Diencephalon (tissue), 1 donor: Measurements from ENCODE around the gene AJM1. TPM values are rescaled to one million over a fixed set of nuclear protein-coding genes. Genes with fewer than 3 reads are reported as not detected.

Source experiments
- small RNA-seq: library from RNA; depleted of rRNA; stranded (forward); fragments of <200 nt; gene quantifications from one replicate; pipeline ENCODE3, GENCODE V24; 2014
- total RNA-seq: library from RNA; depleted of rRNA; stranded (reverse); fragments of >200 nt; gene quantifications from one replicate; pipeline ENCODE4 v1.2.3, GENCODE V29; 2014

Gene AJM1
- total RNA-seq, result 2.8 TPM

DNA sequence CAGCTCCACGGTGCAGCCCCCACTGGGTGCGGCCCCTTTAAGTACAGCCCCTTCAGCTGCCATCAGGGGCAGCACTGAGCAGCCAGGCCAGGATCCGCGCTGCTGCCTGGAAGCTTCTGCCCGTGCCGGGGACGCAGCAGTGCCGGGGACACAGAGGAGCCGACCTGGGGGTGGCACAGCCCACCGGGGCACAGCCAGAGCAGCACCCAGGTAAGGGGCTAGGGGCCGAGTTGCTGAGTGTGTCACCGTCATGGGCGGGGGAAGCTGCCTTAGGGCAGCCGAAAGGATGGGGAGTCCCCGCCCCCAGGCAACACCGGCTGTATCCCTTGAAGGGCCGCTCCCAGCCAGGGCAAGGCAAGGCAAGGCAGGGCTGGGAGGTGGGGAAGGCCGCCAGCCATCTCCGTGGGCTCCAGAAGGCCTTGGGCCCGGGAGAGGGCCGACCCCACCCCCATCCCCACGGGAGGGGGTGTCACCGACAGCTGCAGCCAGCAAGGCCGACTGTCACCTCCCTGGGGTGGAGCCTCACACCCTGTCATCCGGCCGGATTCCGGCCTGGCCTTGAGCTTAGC, at the start of gene AJM1:
TSS of gene AJM1 (plus strand) at position 99 of the 569 bp plus-strand sequence. CDS start 1,937 bp downstream, outside the sequence.

DNA sequence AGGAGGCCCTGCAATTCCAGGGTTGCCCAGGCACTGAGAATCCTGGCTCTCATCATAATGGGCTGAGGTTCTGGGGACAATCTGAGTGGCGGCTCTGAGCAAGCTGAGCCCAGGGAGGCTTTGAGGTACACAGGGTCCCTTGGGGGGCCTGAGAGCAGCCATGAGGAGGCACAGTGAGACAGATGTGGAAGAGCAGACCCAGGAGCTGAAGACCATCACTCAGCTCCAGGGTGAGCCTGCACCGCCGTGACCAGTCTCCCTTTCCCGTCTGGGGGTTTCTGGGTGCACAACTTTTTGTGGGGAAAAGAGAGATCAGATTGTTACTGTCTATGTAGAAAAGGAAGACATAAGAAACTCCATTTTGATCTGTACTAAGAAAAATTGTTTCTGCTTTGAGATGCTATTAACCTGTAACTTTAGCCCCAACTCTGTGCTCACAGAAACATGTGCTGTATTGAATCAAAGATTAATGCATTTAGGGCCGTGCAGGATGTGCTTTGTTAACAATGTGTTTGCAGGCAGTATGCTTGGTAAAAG, 46.0 kb upstream of the AJM1 start, which contains the start of gene CCDC183:
TSS of gene CCDC183 (plus strand) at position 101 of the 537 bp plus-strand sequence. CDS start at position 161, 60 bp downstream.

DNA sequence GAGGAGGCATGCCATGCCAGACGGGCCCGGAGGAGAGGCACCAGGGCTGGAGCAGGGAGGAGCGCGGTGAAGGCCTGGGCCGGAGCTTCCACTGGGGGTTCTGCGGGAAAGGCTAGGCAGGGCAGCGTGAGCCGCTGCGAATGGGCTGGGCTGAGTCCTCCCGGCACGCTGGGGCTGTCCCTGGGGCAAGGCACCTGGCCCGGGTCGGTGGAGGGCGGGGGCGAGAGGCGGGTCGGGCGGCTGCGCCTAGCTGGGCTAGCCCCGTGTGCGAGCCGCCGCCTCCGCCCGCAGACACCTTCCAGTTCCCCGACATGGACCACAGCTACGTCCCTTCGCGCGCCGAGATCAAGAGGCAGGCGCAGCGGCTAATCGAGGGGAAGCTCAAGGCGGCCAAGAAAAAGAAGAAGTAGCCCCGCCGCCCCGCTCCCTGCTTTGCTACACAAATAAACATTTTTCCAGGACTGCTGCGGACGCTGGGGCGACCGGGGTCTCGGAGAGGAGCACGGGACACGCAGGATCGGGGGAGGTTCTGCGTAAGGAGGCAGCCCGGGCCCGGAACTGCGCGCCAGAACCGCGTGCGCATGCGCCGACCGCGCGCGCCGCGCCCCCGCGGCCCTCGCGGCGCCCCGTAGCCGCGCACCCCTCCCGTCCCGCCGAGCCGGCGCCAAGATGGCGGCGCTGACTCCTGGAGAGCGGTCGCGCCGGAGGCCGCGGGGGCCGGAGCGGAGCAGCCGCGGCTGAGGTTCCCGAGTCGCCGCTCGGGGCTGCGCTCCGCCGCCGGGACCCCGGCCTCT, 34.8 kb upstream of the AJM1 start, which contains the start of gene RABL6:
TSS of gene RABL6 (plus strand) at position 668 of the 794 bp plus-strand sequence. CDS start 249 bp downstream, outside the sequence.

DNA sequence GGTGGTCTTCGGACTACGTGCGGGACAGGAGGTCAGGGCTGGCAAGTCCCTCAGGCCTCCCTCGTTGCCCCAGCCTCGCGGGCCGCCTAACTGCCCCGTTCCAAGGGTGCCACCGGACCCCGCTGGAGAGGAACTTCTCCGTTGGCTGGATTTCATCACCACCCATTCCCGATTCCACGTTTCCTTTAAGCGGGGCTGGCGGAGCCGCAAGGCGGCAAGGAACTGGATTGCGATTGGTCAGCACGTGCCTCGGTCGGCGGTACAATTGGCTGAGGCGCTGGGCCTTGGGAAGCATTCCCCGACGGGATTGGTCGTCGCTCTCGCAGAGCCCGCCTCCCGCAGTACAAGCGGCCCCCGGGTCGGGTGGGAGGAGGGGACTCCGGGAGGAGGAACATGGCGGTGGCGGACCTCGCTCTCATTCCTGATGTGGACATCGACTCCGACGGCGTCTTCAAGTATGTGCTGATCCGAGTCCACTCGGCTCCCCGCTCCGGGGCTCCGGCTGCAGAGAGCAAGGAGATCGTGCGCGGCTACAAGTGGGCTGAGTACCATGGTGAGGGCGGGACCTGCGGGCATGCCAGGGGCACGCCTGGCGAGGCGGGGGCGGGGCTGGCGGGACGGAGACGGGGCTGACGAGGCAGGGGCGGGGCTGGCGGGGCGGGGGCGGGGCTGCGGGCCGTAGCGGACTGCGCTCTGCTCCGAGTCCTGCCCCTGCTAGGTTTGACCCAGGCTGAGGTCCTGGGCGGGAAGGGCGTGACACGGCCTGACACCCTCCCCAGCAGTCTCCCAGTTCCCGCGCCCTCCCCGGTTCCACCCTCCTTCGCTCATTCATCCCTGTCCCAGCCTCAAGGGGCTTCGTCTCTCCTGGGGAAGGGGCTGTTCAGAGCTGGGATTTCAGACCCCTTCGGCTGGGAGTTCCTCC, 7.0 kb downstream of the AJM1 start, which contains the start of gene PHPT1:
TSS of gene PHPT1 (plus strand) at position 372 of the 922 bp plus-strand sequence. CDS start at position 394, 22 bp downstream.

DNA sequence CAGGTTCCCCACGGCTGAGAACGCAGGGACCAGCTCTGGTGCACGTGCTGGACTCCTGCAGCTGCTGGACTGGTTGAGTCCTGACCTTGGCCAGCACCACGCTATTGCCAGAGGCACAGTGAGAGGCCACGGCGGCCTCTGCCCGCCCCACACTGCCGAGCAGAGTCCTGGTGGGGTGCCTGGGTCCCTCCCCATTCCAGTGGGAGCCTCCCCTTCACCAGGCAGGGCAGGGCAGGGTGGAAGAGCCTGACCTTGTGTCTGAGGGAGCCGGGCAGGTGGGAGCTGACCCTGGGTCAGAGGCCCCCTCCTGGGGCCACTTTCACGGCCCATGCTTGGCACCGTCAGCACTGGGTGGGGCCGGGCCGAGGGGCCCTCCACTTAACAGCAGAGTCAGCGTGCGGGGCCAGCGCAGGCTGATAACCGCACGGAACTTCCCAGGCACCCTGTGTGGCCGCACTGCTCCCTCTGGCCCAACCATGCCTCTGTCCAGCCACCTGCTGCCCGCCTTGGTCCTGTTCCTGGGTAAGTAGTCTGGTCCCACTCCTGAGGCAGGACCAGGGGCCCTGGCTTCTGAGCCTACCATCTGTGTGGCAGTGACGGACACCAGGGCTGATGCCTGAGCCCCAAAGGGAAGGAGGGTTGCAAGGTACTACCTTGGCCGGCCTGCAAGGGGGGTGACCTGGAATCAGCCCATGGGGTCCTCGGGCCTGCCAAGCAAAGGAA, 9.8 kb downstream of the AJM1 start, which contains the start of gene MAMDC4:
TSS of gene MAMDC4 (plus strand) at position 406 of the 723 bp plus-strand sequence. CDS start at position 477, 71 bp downstream.

GRCh38 chr9:136885950-136886578, 43.8 kb downstream of the AJM1 start, which contains the start of gene TRAF2:
Gene TRAF2 (plus strand): TSS chr9:136886516. CDS start chr9:136898741, 12,225 bp downstream.

Small RNA genes within 50 kb of the gene (small RNA-seq; reads per million reads assigned to genes)
- gene AL355987.2 (not detected), gene MIR4292 (not detected), gene MIR4479 (not detected)

Other genes starting within 250 kb of the AJM1 start
- gene EGFL7, start 179.6 kb upstream of the AJM1 start, total RNA-seq, result 20.3 TPM
- gene AGPAT2, start 155.0 kb upstream of the AJM1 start, total RNA-seq, result 3.5 TPM
- 37.4 TPM for gene DIPK1B, start 129.9 kb upstream of the AJM1 start, total RNA-seq
- gene LCN10, start 99.5 kb upstream of the AJM1 start, total RNA-seq, result not detected
- not detected for gene LCN6, start 94.0 kb upstream of the AJM1 start, total RNA-seq
- not detected for gene LCN8, start 84.2 kb upstream of the AJM1 start, total RNA-seq
- gene LCN15, start 78.0 kb upstream of the AJM1 start, total RNA-seq, result not detected
- gene TMEM141, start 51.1 kb upstream of the AJM1 start, total RNA-seq, result 27.7 TPM
- 2.5 TPM for gene CCDC183, start 46.1 kb upstream of the AJM1 start, total RNA-seq
- gene RABL6, start 34.5 kb upstream of the AJM1 start, total RNA-seq, result 35.8 TPM
- 99.7 TPM for gene PHPT1, start 6.9 kb downstream of the AJM1 start, total RNA-seq
- 2.8 TPM for gene MAMDC4, start 9.9 kb downstream of the AJM1 start, total RNA-seq
- 124 TPM for gene EDF1, start 23.8 kb downstream of the AJM1 start, total RNA-seq
- gene TRAF2, start 44.0 kb downstream of the AJM1 start, total RNA-seq, result 10.1 TPM
- gene FBXW5, start 102.3 kb downstream of the AJM1 start, total RNA-seq, result 63.9 TPM
- gene C8G, start 102.8 kb downstream of the AJM1 start, total RNA-seq, result not detected
- gene LCN12, start 109.8 kb downstream of the AJM1 start, total RNA-seq, result 0.46 TPM
- 93.2 TPM for gene PTGDS, start 135.0 kb downstream of the AJM1 start, total RNA-seq
- gene LCNL1, start 140.5 kb downstream of the AJM1 start, total RNA-seq, result 1.2 TPM
- gene PAXX, start 149.9 kb downstream of the AJM1 start, total RNA-seq, result 14.1 TPM
- gene CLIC3, start 154.1 kb downstream of the AJM1 start, total RNA-seq, result not detected
- 36.4 TPM for gene ABCA2, start 185.8 kb downstream of the AJM1 start, total RNA-seq
- not detected for gene FUT7, start 189.6 kb downstream of the AJM1 start, total RNA-seq
- gene NPDC1, start 203.7 kb downstream of the AJM1 start, total RNA-seq, result 23.1 TPM
- 3.2 TPM for gene ENTPD2, start 211.6 kb downstream of the AJM1 start, total RNA-seq
- gene SAPCD2, start 228.1 kb downstream of the AJM1 start, total RNA-seq, result 4.2 TPM
- 0.69 TPM for gene UAP1L1, start 235.0 kb downstream of the AJM1 start, total RNA-seq
- 44.8 TPM for gene MAN1B1, start 244.5 kb downstream of the AJM1 start, total RNA-seq